GM18526 (cell line): ENCODE measurements around the gene RBBP8.

Source experiments
- POLR2A ChIP-seq: IDR thresholded peaks from 3 replicates; pipeline ENCODE4 v1.6.1; 2011; ENCODE audit not compliant: insufficient read length; ENCODE audit errors: extremely low read depth

The RBBP8 gene

DNA sequence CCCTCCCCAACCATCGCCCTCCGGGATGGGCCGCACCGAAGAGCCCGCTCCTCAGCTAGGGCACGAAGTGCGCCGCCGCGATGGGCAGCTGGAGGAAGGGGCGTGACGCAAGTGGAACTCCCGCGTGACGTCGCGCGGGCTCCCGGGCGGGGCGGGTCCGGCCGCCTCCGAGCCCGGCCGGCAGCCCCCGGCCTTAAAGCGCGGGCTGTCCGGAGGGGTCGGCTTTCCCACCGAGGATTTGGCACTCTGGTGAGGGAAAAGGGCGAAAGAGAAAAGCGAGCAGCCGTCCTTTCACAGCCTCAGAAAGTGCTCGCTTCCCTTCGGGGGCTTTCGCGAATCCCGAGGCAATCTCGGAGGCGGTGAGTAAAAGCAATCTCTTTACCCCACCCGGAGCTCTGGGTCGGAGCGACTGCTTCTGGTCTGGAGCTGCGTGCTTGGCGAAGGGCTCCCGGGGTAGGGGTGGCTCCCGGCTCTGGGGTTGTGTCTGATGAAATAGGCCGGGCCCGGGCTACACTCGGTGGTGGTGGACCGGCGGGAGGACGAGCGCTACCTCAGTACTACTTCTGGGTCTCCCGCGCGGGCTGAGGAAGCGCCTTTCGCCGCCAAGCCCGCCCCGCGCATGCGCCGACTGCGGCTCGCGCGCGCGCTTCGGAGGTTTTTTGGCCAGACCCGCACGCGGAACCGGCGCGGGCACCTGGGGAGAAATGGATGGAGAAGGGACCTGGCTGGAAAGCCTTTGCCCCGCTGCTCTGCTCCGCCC lies at the start of gene RBBP8:
RBBP8 (plus strand) TSS at position 123 of the 760 bp plus-strand sequence. CDS start 3,524 bp downstream, outside the sequence.
- peak; percentile 77 for TF ChIP-seq POLR2A

GRCh38 chr18:22883827-22884226 lies 49.3 kb upstream of the RBBP8 start:
- no peak for TF ChIP-seq POLR2A

DNA sequence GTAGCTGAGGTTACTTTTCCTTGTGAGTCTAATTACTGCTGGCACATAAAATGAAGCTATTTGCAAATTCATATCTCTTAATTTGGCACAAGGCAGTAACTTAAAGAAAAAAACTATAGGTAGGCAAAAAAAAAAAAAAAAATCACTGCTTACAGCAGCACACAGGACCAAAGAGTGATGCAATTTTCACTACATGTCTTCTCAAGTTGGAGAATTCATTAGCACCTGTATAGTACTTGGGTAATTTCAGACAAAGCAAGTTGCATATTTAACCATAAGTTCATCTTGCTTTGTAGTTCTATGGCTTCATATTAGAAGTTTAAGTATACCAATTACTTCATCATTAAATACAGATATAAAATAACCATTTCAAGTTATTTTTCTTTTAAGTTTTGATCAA lies 33.7 kb upstream of the RBBP8 start:
- TF ChIP-seq POLR2A, result no peak

DNA sequence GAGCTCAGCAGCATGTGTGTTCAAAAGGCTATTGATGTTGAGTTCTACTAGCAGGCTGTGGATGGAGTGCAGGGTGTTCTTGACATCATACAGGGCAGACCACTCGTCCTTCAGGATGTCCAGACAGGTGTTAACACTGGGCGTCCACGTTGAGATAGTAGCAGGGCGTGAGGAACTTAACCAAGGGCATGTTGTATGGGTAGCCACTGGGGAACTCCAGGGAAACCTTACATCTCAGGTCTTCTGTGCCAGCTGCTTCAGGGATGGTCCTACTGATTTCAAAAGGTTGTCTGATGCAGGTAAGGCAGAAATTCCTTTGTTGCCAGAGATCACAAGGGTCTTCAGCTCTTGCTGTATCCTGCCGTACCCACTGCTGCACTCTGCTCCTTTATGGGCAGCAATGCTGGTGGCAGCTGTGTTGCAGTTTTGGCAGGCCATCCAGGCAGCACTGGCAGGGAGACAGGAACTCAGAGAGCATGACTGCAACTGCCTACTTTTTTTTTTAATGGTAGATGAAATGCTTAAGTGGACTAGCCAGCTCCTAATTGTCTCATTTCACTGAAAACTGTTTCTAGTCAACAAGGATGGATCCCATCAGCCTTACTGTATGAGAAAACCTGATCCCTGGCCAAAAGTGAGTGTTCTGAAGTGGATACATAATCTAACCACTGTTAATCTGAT lies 32.4 kb upstream of the RBBP8 start:
- no peak for TF ChIP-seq POLR2A

- no peak for TF ChIP-seq POLR2A
Observed at GRCh38 chr18:22902093-22902492, 31.0 kb upstream of the RBBP8 start.

- TF ChIP-seq POLR2A, result no peak
Observed at GRCh38 chr18:22912149-22912548, 21.0 kb upstream of the RBBP8 start.

DNA sequence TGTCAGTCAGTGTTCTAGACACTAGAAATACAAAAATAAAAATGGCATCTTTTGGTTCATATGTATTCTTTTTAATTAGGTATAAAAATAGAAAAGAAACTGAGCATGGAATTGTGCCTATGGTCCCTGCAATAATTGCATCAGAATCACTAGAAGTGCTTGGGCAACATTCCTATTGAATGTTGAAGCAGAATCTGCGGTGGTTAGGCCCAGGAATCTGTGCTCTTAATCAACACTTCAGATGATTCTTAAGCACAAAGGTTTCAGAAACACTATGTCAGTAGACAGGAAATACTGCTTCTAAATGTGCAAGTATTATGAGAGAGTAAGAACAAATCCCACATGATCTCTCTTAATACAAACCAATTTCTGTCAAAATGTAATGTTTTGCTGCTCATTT lies 20.3 kb upstream of the RBBP8 start:
- no peak for TF ChIP-seq POLR2A

DNA sequence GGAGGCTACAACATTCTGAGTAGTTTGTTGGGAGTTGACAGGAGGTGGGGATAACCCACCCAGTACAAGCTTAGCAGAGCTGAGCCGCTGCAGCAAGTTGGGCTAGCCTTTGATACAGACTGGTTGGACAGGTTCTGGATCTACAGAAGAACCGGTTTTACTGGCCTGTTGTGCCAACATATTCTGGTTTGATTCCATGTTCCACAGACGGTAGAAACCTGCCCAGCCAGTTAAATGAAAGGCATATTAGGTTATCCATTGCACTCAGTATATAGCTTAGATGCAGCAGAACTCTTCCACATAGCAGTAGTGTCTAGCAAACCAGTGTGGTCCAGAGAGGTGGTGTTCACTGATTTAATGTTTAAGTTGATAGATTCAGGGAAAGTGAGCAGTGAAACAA lies 19.3 kb upstream of the RBBP8 start:
- TF ChIP-seq POLR2A, result no peak

DNA sequence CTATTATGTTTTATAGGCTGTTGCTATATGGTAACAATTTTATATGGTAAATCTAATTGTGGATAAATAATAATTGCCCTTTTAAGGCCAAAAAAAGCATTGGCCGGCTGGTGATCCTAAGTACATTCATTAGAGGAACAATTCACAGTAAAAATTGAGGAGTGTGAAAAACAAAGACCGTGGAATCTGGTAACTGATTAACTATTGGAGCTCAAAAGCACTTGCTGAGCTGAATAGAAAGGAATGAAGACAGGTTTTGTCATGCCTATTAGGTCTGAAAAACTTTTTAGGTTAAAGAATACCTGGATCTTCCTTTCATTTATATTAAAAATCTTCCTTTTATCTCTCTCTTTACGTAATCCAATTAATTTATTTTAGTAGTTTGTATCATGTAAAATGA lies 18.5 kb upstream of the RBBP8 start:
- no peak for TF ChIP-seq POLR2A

DNA sequence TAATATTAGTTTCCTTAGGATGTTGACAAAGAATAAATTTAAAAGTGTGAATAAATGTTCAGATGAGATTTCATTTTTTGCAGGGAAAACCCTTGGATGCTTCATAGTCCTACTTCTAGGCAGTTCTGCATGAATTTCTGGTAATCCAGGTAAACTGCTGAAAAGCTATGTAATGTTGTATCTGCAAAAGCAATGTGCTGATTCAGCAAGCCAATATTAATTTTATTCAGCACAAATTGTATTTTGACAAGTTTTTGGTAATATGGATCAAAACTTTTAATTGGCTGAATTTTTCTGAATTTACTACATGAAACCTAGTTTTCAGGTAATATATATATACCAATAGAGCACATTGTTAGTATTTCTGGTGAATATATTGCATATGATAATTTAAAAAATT lies 17.8 kb upstream of the RBBP8 start:
- no peak for TF ChIP-seq POLR2A

DNA sequence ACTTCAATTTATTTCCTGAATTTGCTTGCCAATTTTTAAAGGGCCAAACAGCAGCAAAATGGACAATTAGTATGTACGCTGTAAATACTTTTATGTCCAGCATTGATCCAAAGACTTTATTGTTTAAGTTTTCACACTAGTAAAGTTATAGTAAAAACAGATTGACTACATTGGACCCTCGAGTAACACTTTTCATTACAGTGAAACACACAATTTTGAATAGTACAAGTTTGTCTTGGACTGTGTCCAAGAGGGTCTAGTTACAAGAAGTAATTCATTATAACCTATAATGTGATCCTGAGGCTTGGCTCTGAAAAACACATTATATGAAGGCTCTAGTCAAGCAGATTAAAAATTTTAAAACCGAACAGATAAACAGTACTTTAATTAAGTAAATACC lies 11.4 kb upstream of the RBBP8 start:
- TF ChIP-seq POLR2A, result no peak

DNA sequence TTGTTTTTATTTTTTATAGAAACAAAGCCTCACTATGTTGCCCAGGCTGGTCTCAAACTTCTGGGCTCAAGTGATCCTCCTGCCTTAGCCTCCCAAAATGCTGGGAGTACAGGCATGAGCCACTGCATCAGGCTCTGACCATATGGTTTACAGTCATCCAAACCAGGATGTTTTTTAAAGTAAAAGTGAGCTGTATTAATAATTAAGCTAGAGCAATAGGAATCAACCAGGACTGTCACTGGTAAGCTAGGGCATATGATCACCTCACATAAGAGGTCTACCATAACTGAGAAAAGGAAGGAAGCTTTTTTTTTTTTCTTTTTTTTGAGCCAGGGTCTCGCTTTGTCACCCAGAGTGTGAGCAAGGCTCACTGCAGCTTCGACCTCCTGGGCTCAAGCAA lies 8.5 kb upstream of the RBBP8 start:
- TF ChIP-seq POLR2A, result no peak

DNA sequence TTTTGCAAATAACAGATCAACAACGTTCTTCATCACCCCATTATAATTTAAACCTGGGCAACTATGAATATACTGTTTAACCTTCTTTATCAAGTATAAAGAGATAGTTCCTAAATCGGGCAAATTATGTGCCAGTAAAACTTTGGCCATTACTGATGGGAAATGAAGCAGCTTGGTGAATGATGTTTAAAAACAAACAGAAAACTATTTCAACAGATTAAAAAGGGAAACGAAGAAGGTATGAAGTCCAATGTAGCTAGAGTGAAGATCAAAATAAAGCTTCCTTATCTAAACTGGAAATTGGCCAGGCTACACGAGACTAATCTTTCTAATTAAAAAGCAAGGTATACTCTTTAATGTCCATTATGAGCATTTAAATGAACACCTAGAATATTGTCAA lies 6.7 kb upstream of the RBBP8 start:
- no peak for TF ChIP-seq POLR2A

- no peak for TF ChIP-seq POLR2A
Observed at GRCh38 chr18:22928339-22928738, 4.8 kb upstream of the RBBP8 start.

DNA sequence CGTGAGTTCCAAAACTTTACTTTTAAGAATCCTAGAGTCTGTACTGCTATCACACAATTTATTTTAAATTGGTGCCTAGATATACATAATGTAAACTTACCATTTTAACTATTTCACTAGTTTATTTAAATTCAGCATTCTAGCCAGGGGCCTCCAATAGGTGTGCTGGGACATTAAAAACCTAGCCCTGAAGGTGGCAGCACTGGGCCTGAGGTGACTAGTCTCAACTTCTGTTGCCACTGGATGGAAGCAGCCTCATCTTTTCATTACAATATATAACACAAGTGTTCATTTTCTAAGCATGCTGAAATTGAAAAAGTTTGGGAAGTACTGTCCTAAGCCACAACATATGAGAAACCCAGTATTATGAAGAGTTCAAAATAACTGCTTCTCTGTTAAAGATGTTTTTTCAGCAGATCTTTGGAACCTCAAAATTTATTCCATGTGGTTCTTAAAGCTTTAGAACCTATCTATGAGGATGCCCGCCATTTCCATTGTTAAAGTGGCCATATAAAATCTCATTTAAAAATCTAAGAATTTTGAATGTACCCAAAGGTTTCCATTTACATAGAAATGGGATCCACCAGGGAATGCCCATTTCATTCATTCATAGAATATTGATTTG lies 2.9 kb upstream of the RBBP8 start:
- TF ChIP-seq POLR2A, result no peak

DNA sequence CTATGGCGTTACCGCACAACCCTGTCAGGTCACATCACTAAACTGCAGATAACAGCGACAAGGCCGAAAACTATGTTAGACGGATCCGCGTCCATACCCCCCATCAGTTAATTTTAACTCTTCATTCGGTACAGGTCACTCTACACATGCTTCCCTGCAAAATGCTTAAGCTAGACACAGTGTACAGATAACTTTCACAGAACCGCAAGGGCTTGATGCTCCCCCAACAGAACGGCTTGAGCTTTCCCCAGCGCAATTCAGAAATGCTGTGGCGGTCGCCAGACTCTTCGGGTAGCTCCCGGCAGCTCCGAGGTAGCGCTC lies 283 bp upstream of the RBBP8 start:
- no peak for TF ChIP-seq POLR2A
